Gastrocnemius medialis (tissue), 4 donors: ENCODE measurements around the gene AMPD2.

Experiments used
- POLR2A ChIP-seq, 2 donors: fragments of 450-650 bp; IDR thresholded peaks; one replicate each; pipeline ENCODE4 v1.6.1; 2017; ENCODE audit warnings: antibody characterized with exemption in 2 of 2, mild to moderate bottlenecking in 2 of 2, moderate library complexity in 2 of 2
- TF ChIP-seq, protein P1 (sequence below), 5 experiments: fragments of 450-650 bp in 3 of 5; fragments of 200-600 bp in 2 of 5; sonication (generic) in 2 of 5; IDR thresholded peaks in 4 of 5; conservative IDR thresholded peaks in 1 of 5; 1 replicate in 4 of 5; 2 replicates in 1 of 5; pipeline ENCODE4 v1.5.1; 2016 to 2019; ENCODE audit warnings: antibody characterized with exemption in 5 of 5, mild to moderate bottlenecking in 3 of 5, moderate library complexity in 3 of 5

DNA sequence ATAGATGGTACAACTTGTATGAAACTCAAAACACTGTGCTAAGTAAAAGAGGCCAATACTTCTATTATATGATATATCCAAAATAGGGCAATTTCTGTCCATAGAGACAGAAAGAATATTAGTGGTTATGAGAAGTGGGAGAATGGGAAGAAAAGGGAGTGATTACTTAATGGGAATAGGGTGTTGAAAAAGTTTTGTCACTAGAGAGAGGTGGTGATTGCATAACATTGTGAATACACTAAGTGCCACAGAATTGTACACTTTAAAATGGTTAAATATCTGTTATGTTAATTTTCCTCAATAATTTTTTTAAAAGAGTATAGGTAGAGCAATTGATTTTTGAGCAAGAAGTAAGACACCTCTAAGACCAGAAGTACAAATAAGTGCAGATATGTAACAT lies 30.0 kb upstream of the AMPD2 start:
- TF ChIP-seq, protein P1, sequence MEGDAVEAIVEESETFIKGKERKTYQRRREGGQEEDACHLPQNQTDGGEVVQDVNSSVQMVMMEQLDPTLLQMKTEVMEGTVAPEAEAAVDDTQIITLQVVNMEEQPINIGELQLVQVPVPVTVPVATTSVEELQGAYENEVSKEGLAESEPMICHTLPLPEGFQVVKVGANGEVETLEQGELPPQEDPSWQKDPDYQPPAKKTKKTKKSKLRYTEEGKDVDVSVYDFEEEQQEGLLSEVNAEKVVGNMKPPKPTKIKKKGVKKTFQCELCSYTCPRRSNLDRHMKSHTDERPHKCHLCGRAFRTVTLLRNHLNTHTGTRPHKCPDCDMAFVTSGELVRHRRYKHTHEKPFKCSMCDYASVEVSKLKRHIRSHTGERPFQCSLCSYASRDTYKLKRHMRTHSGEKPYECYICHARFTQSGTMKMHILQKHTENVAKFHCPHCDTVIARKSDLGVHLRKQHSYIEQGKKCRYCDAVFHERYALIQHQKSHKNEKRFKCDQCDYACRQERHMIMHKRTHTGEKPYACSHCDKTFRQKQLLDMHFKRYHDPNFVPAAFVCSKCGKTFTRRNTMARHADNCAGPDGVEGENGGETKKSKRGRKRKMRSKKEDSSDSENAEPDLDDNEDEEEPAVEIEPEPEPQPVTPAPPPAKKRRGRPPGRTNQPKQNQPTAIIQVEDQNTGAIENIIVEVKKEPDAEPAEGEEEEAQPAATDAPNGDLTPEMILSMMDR (IDR thresholded peaks at IDR 0.05 in 4 of 5, conservative IDR thresholded peaks at IDR 0.05 in 1 of 5), result no peak
- TF ChIP-seq POLR2A (IDR thresholded peaks at IDR 0.05), result no peak
